DMS153 treated with DMSO at 0.1 percent for 48 hours (cell line): ENCODE results near the gene UGT1A10.

Experiments used
- DNase-seq: peaks from one replicate; lab custom pipeline; 2025; ENCODE audit not compliant: unreplicated experiment; lab: John Stamatoyannopoulos, UW

Gene UGT1A10

GRCh38 chr2:233819884-233820773 lies 183.9 kb downstream of the UGT1A10 start:
- no peak for DNase-seq

DNA sequence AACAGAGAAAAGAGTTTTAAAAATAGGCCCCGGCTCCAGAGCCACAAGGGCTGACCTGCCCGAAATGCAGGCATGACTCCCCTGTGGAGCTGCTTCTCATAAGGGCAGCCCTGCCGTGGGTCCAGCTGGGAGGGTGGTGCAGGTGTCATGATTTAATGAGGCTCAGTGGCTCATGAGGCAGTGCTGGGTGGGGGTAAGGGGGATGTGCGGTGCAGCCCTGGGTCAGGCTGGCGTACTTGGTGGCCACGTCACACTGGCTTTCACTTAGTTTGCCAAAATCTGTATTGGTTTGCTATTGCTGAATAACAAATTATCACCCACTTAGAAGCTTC lies 184.5 kb downstream of the UGT1A10 start:
- no peak for DNase-seq

DNA sequence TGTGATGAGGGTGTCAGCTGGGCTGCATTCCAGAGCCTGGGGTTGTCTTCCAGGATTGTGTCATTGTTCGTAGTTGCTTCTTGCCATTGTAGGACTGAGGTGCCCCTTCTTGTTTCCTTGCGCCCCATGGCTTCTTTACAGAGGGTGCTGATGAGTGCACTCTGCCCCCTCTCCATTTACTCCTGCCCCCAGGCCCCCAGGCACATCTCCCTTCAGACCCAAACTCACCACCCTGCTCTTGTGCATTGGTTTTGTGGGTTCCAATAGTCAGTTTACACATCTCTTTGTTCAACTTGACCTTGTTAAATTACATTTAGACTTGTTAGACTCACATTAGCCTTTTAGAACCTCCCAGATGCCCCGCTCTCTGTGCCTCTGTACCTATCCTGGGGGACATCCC lies 184.9 kb downstream of the UGT1A10 start:
- no peak for DNase-seq

- no peak for DNase-seq
These were observed 185.5 kb downstream of the UGT1A10 start for GRCh38 chr2:233821709-233822100.

DNA sequence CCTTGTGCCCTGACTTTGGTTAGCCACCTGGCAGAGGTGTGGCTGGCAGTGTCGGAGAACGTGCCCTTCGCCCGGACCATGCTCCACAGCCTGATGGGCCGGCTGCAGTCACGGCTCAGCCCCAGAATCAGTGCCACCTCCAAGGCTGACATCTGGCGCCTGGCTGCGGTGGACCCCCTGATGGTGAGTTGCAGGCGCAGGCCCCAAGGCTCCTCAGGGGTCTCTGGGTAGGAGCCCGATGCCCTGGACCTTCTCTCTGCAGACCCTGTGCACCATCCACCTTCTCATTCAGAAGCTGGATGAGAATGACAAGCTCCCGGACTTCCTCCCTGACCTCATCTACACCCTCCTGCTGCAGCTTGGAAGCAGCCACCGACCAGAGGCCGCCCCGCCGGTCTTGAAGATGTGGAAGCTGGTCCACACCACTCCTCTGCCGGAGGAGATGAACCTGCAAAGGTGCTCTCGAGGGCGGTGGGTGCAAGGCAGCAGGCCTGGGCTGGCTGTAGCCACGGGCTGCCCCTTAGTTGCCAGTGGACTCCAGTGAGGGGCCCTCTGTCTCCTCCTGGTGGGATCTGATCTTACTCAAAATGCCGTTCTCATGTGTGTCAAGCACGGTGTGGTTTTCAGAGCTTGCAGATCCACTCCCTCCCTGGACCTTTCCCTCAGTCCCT lies 186.0 kb downstream of the UGT1A10 start:
- DNase-seq: no peak
